Stimulated activated CD8-positive, alpha-beta memory T cell treated with anti-CD3 and anti-CD28 coated beads, Interleukin-4, amount 100 ng/mL, for 48 hours (primary cell): Measurements from ENCODE around the gene SYNJ2BP.

ENCODE experiments used
- DNase-seq: peaks from one replicate; pipeline ENCODE4 v3.0.0-alpha.2; 2020

SYNJ2BP gene

DNA sequence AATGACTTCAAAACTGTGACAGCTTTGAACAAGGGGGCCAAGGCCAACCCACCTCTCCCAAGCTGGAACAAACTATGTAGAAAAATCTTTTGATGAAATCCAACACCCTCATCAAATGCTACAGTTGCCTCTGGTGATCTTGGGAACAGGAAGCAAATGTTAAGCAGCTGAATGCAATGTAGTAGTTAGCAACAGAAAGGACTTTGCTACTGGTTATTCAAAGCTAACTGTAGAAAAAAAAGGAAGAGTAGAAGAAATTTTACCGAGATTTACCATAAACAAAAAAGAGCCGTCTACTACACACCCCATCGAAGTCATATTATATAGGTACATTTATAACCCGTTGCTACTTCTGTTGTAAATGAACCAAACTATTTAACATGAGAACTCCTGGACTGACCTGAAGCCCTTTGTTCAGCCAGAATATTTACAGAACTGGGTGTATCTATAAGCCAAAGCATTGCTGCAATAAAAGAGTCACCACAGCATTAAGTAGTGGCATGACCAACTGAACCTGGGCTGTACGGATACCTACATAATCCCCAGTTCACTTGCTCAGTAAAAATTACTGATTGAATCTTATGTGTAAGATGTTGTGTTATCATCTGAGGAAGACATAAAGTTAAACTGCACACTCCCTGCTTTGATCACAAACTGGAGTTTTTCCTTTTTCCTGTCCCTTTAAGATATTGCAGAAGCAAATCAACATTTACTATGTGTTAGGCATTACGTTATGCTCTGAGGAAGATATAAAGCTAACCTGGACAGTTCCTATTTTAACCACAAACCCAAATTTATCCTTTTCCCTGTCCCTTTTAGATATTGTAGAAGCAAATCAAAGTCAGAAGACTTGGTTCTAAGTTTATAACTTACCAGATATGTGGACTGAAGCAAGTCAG is 25.1 kb downstream of the SYNJ2BP start:
- DNase-seq = no peak

DNA sequence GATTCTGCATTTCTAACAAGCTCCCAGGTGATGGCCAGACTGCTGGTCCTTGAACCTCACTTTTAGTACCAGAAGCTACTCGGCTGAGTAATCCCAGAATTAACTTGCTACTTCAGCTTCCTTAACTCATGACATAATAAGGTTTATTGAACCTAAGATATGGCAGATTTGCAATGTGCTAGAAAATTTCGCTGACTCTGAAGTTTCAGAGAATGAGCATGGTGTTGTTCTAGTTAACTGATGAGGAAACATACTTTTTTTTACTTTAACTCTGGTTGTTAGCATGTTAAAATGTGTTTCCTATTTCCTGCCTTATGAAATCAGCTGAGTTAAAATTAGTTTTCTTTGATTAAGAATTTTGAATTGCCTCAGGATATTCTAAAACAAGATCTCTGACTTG is 34.4 kb downstream of the SYNJ2BP start:
- DNase-seq = no peak

DNA sequence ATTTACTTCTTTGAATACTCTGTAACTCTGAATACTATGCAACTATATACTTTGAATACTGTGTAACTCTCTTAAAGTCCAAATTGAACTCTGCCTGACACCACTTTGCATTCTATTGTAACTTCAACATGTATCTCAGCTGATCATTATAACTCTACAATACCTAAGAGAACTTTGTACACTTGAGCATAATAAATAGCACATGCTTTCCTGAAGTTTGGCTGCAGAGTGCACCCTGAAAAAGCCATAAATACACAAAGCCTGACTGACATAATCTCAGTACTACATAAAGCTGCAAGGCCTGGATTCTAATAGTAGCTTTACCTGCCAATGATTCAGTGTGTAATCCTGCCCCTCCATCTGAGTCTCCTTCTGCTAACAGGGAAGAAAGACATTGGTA is 36.1 kb downstream of the SYNJ2BP start:
- DNase-seq = no peak

DNA sequence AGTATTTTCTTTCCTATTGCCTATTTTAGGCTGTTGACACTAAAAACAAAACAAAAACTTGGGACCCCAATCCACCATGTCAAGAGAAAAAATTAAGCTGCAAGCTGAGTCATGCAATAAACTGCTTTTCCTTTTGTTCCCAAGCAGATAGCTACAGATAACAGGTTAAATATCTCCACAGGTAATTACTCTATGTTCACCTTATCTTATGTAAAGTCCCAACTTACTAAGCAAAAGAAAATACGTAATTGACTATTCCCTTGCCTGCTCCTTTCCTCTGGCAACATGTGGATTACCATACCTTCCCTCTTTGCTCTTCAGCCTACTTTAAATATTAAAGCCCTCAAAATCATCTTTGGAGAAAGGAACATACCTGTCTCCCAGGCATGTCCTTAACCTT is 38.2 kb downstream of the SYNJ2BP start:
- no peak for DNase-seq
